OCI-LY7 (cell line): Measurements from ENCODE around the gene USH1C. TPM values are rescaled to one million over a fixed set of nuclear protein-coding genes. Genes with fewer than 3 reads are reported as not detected.

Experiments
- Bru-seq: library from RNA; stranded (reverse); fragments of 400-500 nt; gene quantifications from one replicate; lab custom pipeline; 2021; lab: Mats Ljungman, UMichigan
- BruChase-seq, 2 experiments: library from RNA; stranded (reverse); fragments of 400-500 nt; gene quantifications; one replicate each; lab custom pipeline; 2021; lab: Mats Ljungman, UMichigan
- BruUV-seq: library from RNA; stranded (reverse); fragments of 400-500 nt; replicated peaks from 2 replicates; lab custom pipeline; 2021; lab: Mats Ljungman, UMichigan
- CTCF ChIA-PET: fragments of 300-600 bp; sonication (Branson Sonifier 250); formaldehyde crosslinking; loops from one replicate; lab custom pipeline; 2022; ENCODE audit warnings: antibody characterized with exemption; ENCODE audit not compliant: unreplicated experiment; lab: Charles Lee
- POLR2A ChIA-PET: fragments of 300-600 bp; sonication (Branson Sonifier 250); formaldehyde crosslinking; loops from one replicate; lab custom pipeline; 2022; ENCODE audit warnings: antibody characterized with exemption; lab: Charles Lee
- DNase-seq: peaks from one replicate; pipeline ENCODE4 v3.0.0-alpha.2; 2015; ENCODE audit warnings: low spot score
- H2AFZ ChIP-seq: fragments of 200-600 bp; sonication (generic), shearing (Covaris generic); 2 replicates; pipeline ENCODE4 v1.6.1; 2014; ENCODE audit warnings: mild to moderate bottlenecking, antibody characterized with exemption, low read length, moderate library complexity
- H3K27ac ChIP-seq: fragments of 200-600 bp; sonication (generic); 2 replicates; pipeline ENCODE4 v1.5.1; 2014; ENCODE audit warnings: mixed run types, low read depth, mild to moderate bottlenecking, moderate library complexity, low read length, inconsistent platforms; ENCODE audit not compliant: poor library complexity, severe bottlenecking
- H3K36me3 ChIP-seq: fragments of 200-600 bp; sonication (generic); 2 replicates; pipeline ENCODE4 v1.6.1; 2014; ENCODE audit warnings: mild to moderate bottlenecking, antibody characterized with exemption, low read length, moderate library complexity, mixed read lengths; ENCODE audit not compliant: insufficient read depth
- H3K4me1 ChIP-seq: fragments of 200-600 bp; sonication (generic); 2 replicates; pipeline ENCODE4 v1.5.1; 2014; ENCODE audit warnings: mild to moderate bottlenecking, low read length; ENCODE audit not compliant: insufficient read depth, poor library complexity, severe bottlenecking
- H3K4me2 ChIP-seq: fragments of 200-600 bp; sonication (generic); 2 replicates; pipeline ENCODE4 v1.6.1; 2014; ENCODE audit warnings: mild to moderate bottlenecking, low read length
- H3K4me3 ChIP-seq: fragments of 200-600 bp; sonication (generic); 2 replicates; pipeline ENCODE4 v1.5.1; 2014; ENCODE audit warnings: mild to moderate bottlenecking, low read depth, low read length; ENCODE audit not compliant: poor library complexity, severe bottlenecking
- H3K79me2 ChIP-seq: fragments of 200-600 bp; sonication (generic); 2 replicates; pipeline ENCODE4 v1.6.1; 2016; ENCODE audit warnings: low read depth, mild to moderate bottlenecking, low read length, moderate library complexity, mixed read lengths; ENCODE audit not compliant: insufficient read depth
- H3K9me2 ChIP-seq: fragments of 200-600 bp; sonication (generic); 2 replicates; pipeline ENCODE4 v1.6.1; 2016; ENCODE audit warnings: mild to moderate bottlenecking, low read length, mixed read lengths; ENCODE audit not compliant: insufficient read depth
- H3K9me3 ChIP-seq: fragments of 200-600 bp; sonication (generic); 2 replicates; pipeline ENCODE4 v1.6.1; 2014; ENCODE audit warnings: mild to moderate bottlenecking, mixed run types, low read length, mixed read lengths
- H4K20me1 ChIP-seq: fragments of 200-600 bp; sonication (generic); 2 replicates; pipeline ENCODE4 v1.6.1; 2014; ENCODE audit warnings: mild to moderate bottlenecking, antibody characterized with exemption, low read length, moderate library complexity, mixed read lengths; ENCODE audit not compliant: insufficient read depth
- CTCF ChIP-seq: fragments of 200-600 bp; sonication (generic); conservative IDR thresholded peaks from 2 replicates; pipeline ENCODE4 v1.5.1; 2014; ENCODE audit warnings: mild to moderate bottlenecking, antibody characterized with exemption, low read length, moderate library complexity, mixed read lengths
- EZH2phosphoT487 ChIP-seq: fragments of 200-600 bp; sonication (generic); IDR thresholded peaks from 2 replicates; pipeline ENCODE4 v1.6.1; 2018; ENCODE audit warnings: low read depth, borderline replicate concordance, mild to moderate bottlenecking, mixed run types, antibody characterized with exemption, low read length, moderate library complexity, mixed read lengths
- intact Hi-C: fragments of 100-400 bp; cut with micrococcal nuclease; formaldehyde crosslinking; loops from one replicate; pipeline ENCODE4 v1.10.0; 2022; ENCODE audit not compliant: unreplicated experiment
- long read RNA-seq: library from polyadenylated mRNA; stranded (forward); transcript quantifications from one replicate; pipeline ENCODE4 v2.0.0, GENCODE V29; 2022
- total RNA-seq, 2 experiments: library from RNA; depleted of rRNA in 1 of 2; stranded (reverse); fragments of >200 nt in 1 of 2; shearing (Covaris generic) in 1 of 2; gene quantifications; 2 replicates each; pipeline ENCODE4 v1.2.3, GENCODE V29; 2014 to 2022

The USH1C gene
- total RNA-seq (2014; rRNA removed; shearing (Covaris generic)) (not detected in 2 replicates), total RNA-seq (2022) (not detected in 2 replicates), Bru-seq, nascent RNA (not detected), BruChase-seq, experiment 1, labeled RNA remaining after a 6-hour chase (percentile 5 among the genes with signal in this experiment), BruChase-seq, experiment 2, labeled RNA remaining after a 2-hour chase (percentile 3 among the genes with signal in this experiment)
- long read RNA-seq, result 0 reads

GRCh38 chr11:17544181-17544622, at the start of gene USH1C:
USH1C (minus strand) TSS chr11:17544416; CDS start chr11:17544307, 109 bp downstream.
- no peaks in the 10 kb centered on the region for H3K79me2 ChIP-seq
- H3K4me2 ChIP-seq, result no peak within 1 kb of the TSS
- no peak for DNase-seq
- TF ChIP-seq EZH2phosphoT487, result no peak
- no peak for TF ChIP-seq CTCF
- intact Hi-C loops, result no loop called here
- no TSS peak for BruUV-seq
- CTCF ChIA-PET, result no interaction called here
- H4K20me1 ChIP-seq, result no peaks in the 10 kb centered on the region
- H3K36me3 ChIP-seq, result no peaks in the 10 kb centered on the region
- POLR2A ChIA-PET, result interaction anchor here (0.5 kb wide), 1 partner anchor 240 kb away, joined by 3 read pairs; no protein-coding TSS in a partner anchor
- no peaks in the 10 kb centered on the region for H3K9me2 ChIP-seq
- no peak within 1 kb of the TSS for H3K4me3 ChIP-seq
- H2AFZ ChIP-seq, result no peak within 1 kb of the TSS
- no peaks in the 10 kb centered on the region for H3K4me1 ChIP-seq
- H3K9me3 ChIP-seq, result no peaks in the 10 kb centered on the region
- no peak within 1 kb of the TSS for H3K27ac ChIP-seq

GRCh38 chr11:17593466-17594245, 49.4 kb upstream of the USH1C start:
- ChIA-PET POLR2A (no interaction called here), CTCF (no interaction called here)
- no peaks in the 10 kb centered on the region for H3K9me3 ChIP-seq
- no peaks in the 10 kb centered on the region for H3K79me2 ChIP-seq
- H3K4me3 ChIP-seq, result no peak overlapping the region
- H3K4me1 ChIP-seq, result no peaks in the 10 kb centered on the region
- intact Hi-C loops, result no loop called here
- no peak overlapping the region for H2AFZ ChIP-seq
- TF ChIP-seq CTCF (no peak), EZH2phosphoT487 (no peak)
- no peak overlapping the region for H3K4me2 ChIP-seq
- H3K9me2 ChIP-seq, result no peaks in the 10 kb centered on the region
- no peaks in the 10 kb centered on the region for H4K20me1 ChIP-seq
- no peaks in the 10 kb centered on the region for H3K36me3 ChIP-seq
- DNase-seq, result no peak
- no TSS peak for BruUV-seq
- H3K27ac ChIP-seq, result no peak overlapping the region
